NT2/D1 (cell line): ENCODE data around the gene ZFYVE9.

Source experiments
- YY1 ChIP-seq: IDR thresholded peaks from 2 replicates; pipeline ENCODE4 v1.6.1; 2011; ENCODE audit not compliant: insufficient read length, insufficient read depth
- ZNF274 ChIP-seq: IDR thresholded peaks from 2 replicates; pipeline ENCODE4 v1.6.1; 2011; ENCODE audit warnings: mild to moderate bottlenecking, low read depth, low read length

DNA sequence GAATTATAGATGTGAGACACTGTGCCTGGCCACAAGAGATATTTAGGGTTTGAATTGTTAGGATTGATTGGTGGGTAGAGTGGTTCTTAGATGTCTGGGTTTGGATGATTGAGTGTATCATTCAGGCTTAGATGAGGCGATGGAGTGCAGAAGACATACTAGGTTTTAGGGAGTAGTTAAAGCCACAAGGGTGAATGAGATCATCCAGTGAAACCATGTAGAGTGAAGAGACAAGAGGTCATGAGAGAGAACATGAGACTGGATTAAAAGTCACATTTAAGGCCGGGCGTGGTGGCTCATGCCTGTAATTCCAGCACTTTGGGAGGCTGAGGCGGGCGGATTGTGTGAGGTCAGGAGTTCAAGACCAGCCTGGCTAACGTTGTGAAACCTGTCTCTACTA, 37.2 kb downstream of the ZFYVE9 start:
- no peak for TF ChIP-seq YY1
- TF ChIP-seq ZNF274: no peak
